SK-N-SH treated with all-trans-retinoic acid at 6 μM for 48 hours (cell line): Measurements from ENCODE around the gene ALPK3.

Experiments
- PATZ1 ChIP-seq: fragments of 250-450 bp; sonication (Bioruptor Pico); IDR thresholded peaks from 2 replicates; pipeline ENCODE4 v1.8.0; 2020; ENCODE audit warnings: mild to moderate bottlenecking, moderate library complexity, borderline replicate concordance
- RARB ChIP-seq: fragments of 250-450 bp; sonication (Bioruptor Pico); IDR thresholded peaks from 2 replicates; pipeline ENCODE4 v1.8.0; 2021; ENCODE audit warnings: mild to moderate bottlenecking, moderate library complexity
- SNAI2 ChIP-seq: fragments of 250-450 bp; sonication (Bioruptor Pico); IDR thresholded peaks from 2 replicates; pipeline ENCODE4 v1.5.0; 2020; ENCODE audit warnings: mild to moderate bottlenecking, moderate library complexity
- ZFP3 ChIP-seq: fragments of 250-450 bp; sonication (Bioruptor Pico); IDR thresholded peaks from 2 replicates; pipeline ENCODE4 v1.5.0; 2020; ENCODE audit warnings: mild to moderate bottlenecking, moderate library complexity
- ZNF70 ChIP-seq: fragments of 450-650 bp; formaldehyde crosslinking; IDR thresholded peaks from 2 replicates; pipeline ENCODE4 v1.5.0; 2020; ENCODE audit warnings: mild to moderate bottlenecking, moderate library complexity

- no peak for TF ChIP-seq RARB
- TF ChIP-seq ZNF70 (CRISPR knock-in tag): no peak
- no peak for TF ChIP-seq PATZ1
- TF ChIP-seq ZFP3 (CRISPR knock-in tag): no peak
- no peak for TF ChIP-seq SNAI2 (CRISPR knock-in tag)
Observed at GRCh38 chr15:84826369-84826823, 9.2 kb downstream of the ALPK3 start.
